ENCODE results near the gene FER1L5. TPM values are rescaled to one million over a fixed set of nuclear protein-coding genes. Genes with fewer than 3 reads are reported as not detected.

Gene FER1L5
- total and polyA plus RNA-seq, 2 of the 8 experiments (the other 6 are each of a cell fraction or from before 2014, with no cell fraction given): 0.23 to 0.88 TPM

- no peak for TF ChIP-seq CHD7 (IDR thresholded peaks at IDR 0.05; ENCODE audit: insufficient replicate concordance, low read length)
- peak; percentile 74 for TF ChIP-seq KDM4A (IDR thresholded peaks at IDR 0.05; ENCODE audit: low read depth, low read length, severe bottlenecking)
- peak; percentile 66; the same call in 1 of the 2 replicates for TF ChIP-seq TEAD4 (IDR thresholded peaks at IDR 0.05; ENCODE audit: low read depth, low read length)
- peak; percentile 78; the same call in 1 of the 2 replicates for TF ChIP-seq GABPA (IDR thresholded peaks at IDR 0.05; ENCODE audit: borderline replicate concordance, insufficient read depth, low read length)
- TF ChIP-seq ATF3 (IDR thresholded peaks at IDR 0.05; ENCODE audit: insufficient read depth, low read depth, low read length): no peak
- no peak for TF ChIP-seq ZNF274 (IDR thresholded peaks at IDR 0.05; ENCODE audit: borderline replicate concordance, extremely low read depth, low read length)
- no peak for TF ChIP-seq BRCA1 (IDR thresholded peaks at IDR 0.05; ENCODE audit: low read depth, low read length)
Measured at GRCh38 chr2:96638144-96639121, 4.1 kb upstream of the FER1L5 start, which contains the start of gene KANSL3 (continued).
